H1 (cell line): ENCODE data around the gene POLR3F. TPM values are rescaled to one million over a fixed set of nuclear protein-coding genes. Genes with fewer than 3 reads are reported as not detected.

Experiments
- NANOG ChIP-seq: IDR thresholded peaks from 2 replicates; pipeline ENCODE4 v1.6.1; 2011; ENCODE audit warnings: low read length, low read depth, mild to moderate bottlenecking, inconsistent platforms; ENCODE audit not compliant: insufficient read depth, poor library complexity, severe bottlenecking
- SP4 ChIP-seq: IDR thresholded peaks from 2 replicates; pipeline ENCODE4 v1.6.1; 2012; ENCODE audit warnings: low read length, inconsistent platforms
- polyA plus RNA-seq, 7 experiments: library from polyadenylated mRNA; depleted of rRNA in 3 of 7; stranded (reverse) in 5 of 7; unstranded in 2 of 7; fragments of >200 nt in 5 of 7; fragments of 200-250 nt in 2 of 7; gene quantifications; 1 replicate in 5 of 7; 2 replicates in 1 of 7; 4 replicates in 1 of 7; pipeline versions ENCODE4 v1.2.1 to v1.2.3, GENCODE V29; 2011 to 2013; ENCODE audit warnings: missing spikeins in 2 of 7, mixed read lengths in 2 of 7
- total RNA-seq: library from RNA; stranded (reverse); fragmentation: NEBNext Ultra II Directional; extraction: Animal tissue kit (Norgen Biotek cat#: 25700); gene quantifications from 2 replicates; pipeline ENCODE4 v1.2.1, GENCODE V29; 2021
- TF ChIP-seq, protein P1 (sequence below), 3 experiments: IDR thresholded peaks; 1 replicate in 2 of 3; 2 replicates in 1 of 3; pipeline versions ENCODE4 v1.5.1 to v1.6.1; 2011; ENCODE audit warnings: low read length in 3 of 3, mild to moderate bottlenecking in 3 of 3, inconsistent platforms in 2 of 3, low read depth in 1 of 3, moderate library complexity in 1 of 3; ENCODE audit not compliant: insufficient read depth in 1 of 3; ENCODE audit errors: control extremely low read depth in 1 of 3

The POLR3F gene
- total and polyA plus RNA-seq, 2 of the 8 experiments (the other 6 are each of a cell fraction or from before 2014, with no cell fraction given), result 5.7 to 14.0 TPM

GRCh38 chr20:18527339-18527738 lies 60.1 kb downstream of the POLR3F start (continued):
- TF ChIP-seq, protein P1, sequence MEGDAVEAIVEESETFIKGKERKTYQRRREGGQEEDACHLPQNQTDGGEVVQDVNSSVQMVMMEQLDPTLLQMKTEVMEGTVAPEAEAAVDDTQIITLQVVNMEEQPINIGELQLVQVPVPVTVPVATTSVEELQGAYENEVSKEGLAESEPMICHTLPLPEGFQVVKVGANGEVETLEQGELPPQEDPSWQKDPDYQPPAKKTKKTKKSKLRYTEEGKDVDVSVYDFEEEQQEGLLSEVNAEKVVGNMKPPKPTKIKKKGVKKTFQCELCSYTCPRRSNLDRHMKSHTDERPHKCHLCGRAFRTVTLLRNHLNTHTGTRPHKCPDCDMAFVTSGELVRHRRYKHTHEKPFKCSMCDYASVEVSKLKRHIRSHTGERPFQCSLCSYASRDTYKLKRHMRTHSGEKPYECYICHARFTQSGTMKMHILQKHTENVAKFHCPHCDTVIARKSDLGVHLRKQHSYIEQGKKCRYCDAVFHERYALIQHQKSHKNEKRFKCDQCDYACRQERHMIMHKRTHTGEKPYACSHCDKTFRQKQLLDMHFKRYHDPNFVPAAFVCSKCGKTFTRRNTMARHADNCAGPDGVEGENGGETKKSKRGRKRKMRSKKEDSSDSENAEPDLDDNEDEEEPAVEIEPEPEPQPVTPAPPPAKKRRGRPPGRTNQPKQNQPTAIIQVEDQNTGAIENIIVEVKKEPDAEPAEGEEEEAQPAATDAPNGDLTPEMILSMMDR (IDR thresholded peaks at IDR 0.05; ENCODE audit: control extremely low read depth in 1 of 3, insufficient read depth in 1 of 3, low read depth in 1 of 3, low read length in 3 of 3), result no peak
- TF ChIP-seq SP4, result no peak
- no peak for TF ChIP-seq NANOG
